H1 (cell line): ENCODE results near the gene SLU7. TPM values are rescaled to one million over a fixed set of nuclear protein-coding genes. Genes with fewer than 3 reads are reported as not detected.

ENCODE experiments used
- BCL11A ChIP-seq, 2 experiments: IDR thresholded peaks; one replicate each; pipeline ENCODE4 v1.6.1; 2011; ENCODE audit warnings: low read depth in 2 of 2, low read length in 2 of 2, mild to moderate bottlenecking in 2 of 2
- HDAC2 ChIP-seq, 2 experiments: fragments of 300-600 bp in 1 of 2; sonication (generic) in 1 of 2; IDR thresholded peaks; 2 replicates each; pipeline ENCODE4 v1.6.1; 2011 to 2012; ENCODE audit warnings: low read depth in 2 of 2, low read length in 2 of 2, mild to moderate bottlenecking in 2 of 2, moderate library complexity in 2 of 2, borderline replicate concordance in 1 of 2, inconsistent platforms in 1 of 2
- KDM4A ChIP-seq: IDR thresholded peaks from one replicate; pipeline ENCODE4 v1.7.1; 2012; ENCODE audit warnings: low read depth, mild to moderate bottlenecking, moderate library complexity, low read length, inconsistent platforms; ENCODE audit not compliant: severe bottlenecking
- RNF2 ChIP-seq: fragments of 200-900, 300-1000 bp; sonication (generic); IDR thresholded peaks from 2 replicates; pipeline ENCODE4 v1.7.1; 2016; ENCODE audit warnings: borderline replicate concordance, low read depth, mild to moderate bottlenecking, antibody characterized with exemption, low read length; ENCODE audit not compliant: poor library complexity, severe bottlenecking; ENCODE audit errors: missing control alignments
- SIX5 ChIP-seq: IDR thresholded peaks from 2 replicates; pipeline ENCODE4 v1.6.1; 2011; ENCODE audit warnings: mild to moderate bottlenecking, low read depth, low read length
- TAF7 ChIP-seq: optimal IDR thresholded peaks from 2 replicates; pipeline ENCODE3; 2011; ENCODE audit warnings: low read depth, mild to moderate bottlenecking, inconsistent platforms, low read length, moderate library complexity, borderline replicate concordance
- polyA plus RNA-seq, 7 experiments: library from polyadenylated mRNA; depleted of rRNA in 3 of 7; stranded (reverse) in 5 of 7; unstranded in 2 of 7; fragments of >200 nt in 5 of 7; fragments of 200-250 nt in 2 of 7; gene quantifications; 1 replicate in 5 of 7; 2 replicates in 1 of 7; 4 replicates in 1 of 7; pipeline versions ENCODE4 v1.2.1 to v1.2.3, GENCODE V29; 2011 to 2013; ENCODE audit warnings: missing spikeins in 2 of 7, mixed read lengths in 2 of 7
- total RNA-seq: library from RNA; stranded (reverse); fragmentation: NEBNext Ultra II Directional; extraction: Animal tissue kit (Norgen Biotek cat#: 25700); gene quantifications from 2 replicates; pipeline ENCODE4 v1.2.1, GENCODE V29; 2021
- TF ChIP-seq, protein P1 (sequence below), 3 experiments: IDR thresholded peaks; 1 replicate in 2 of 3; 2 replicates in 1 of 3; pipeline versions ENCODE4 v1.5.1 to v1.6.1; 2011; ENCODE audit warnings: low read length in 3 of 3, mild to moderate bottlenecking in 3 of 3, inconsistent platforms in 2 of 3, low read depth in 1 of 3, moderate library complexity in 1 of 3; ENCODE audit not compliant: insufficient read depth in 1 of 3; ENCODE audit errors: control extremely low read depth in 1 of 3

Gene SLU7
- total and polyA plus RNA-seq, 2 of the 8 experiments (the other 6 are each of a cell fraction or from before 2014, with no cell fraction given) = 6.0 to 34.1 TPM

DNA sequence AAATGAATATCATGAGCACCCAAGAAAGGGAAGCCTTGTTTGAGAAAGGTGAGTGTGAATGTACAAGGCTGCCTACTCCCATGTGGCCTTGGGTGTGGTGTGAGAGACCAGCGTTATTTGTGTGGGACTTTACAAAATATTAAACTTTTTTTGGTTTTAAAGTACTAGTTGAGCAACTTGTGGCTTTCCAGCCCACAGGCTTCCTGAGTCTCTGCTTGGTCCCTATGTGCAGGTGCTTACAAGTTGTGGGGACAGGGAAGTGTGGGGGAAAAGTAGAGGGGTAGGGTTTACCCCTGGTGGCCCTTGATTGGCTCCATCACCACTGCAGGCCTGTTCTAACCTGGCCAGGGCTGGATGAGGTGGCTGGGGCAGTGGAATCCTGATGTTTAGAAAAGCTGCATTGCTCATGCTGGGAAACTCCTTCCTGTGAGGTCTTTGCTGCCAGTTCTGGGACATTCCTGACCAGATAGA is 22.5 kb upstream of the SLU7 start (continued):
- TF ChIP-seq, protein P1, sequence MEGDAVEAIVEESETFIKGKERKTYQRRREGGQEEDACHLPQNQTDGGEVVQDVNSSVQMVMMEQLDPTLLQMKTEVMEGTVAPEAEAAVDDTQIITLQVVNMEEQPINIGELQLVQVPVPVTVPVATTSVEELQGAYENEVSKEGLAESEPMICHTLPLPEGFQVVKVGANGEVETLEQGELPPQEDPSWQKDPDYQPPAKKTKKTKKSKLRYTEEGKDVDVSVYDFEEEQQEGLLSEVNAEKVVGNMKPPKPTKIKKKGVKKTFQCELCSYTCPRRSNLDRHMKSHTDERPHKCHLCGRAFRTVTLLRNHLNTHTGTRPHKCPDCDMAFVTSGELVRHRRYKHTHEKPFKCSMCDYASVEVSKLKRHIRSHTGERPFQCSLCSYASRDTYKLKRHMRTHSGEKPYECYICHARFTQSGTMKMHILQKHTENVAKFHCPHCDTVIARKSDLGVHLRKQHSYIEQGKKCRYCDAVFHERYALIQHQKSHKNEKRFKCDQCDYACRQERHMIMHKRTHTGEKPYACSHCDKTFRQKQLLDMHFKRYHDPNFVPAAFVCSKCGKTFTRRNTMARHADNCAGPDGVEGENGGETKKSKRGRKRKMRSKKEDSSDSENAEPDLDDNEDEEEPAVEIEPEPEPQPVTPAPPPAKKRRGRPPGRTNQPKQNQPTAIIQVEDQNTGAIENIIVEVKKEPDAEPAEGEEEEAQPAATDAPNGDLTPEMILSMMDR (IDR thresholded peaks at IDR 0.05; ENCODE audit: control extremely low read depth in 1 of 3, insufficient read depth in 1 of 3, low read depth in 1 of 3, low read length in 3 of 3) = no peak
- no peak for TF ChIP-seq SIX5
- no peak for TF ChIP-seq BCL11A (IDR thresholded peaks at IDR 0.05; ENCODE audit: low read depth in 2 of 2, low read length in 2 of 2)
- TF ChIP-seq TAF7 = no peak
- TF ChIP-seq RNF2 = no peak
- no peak for TF ChIP-seq HDAC2 (IDR thresholded peaks at IDR 0.05; ENCODE audit: borderline replicate concordance in 1 of 2, low read depth in 2 of 2, low read length in 2 of 2)
- no peak for TF ChIP-seq KDM4A
